HT-29 (cell line): Measurements from ENCODE around the gene GH2. TPM values are rescaled to one million over a fixed set of nuclear protein-coding genes. Genes with fewer than 3 reads are reported as not detected.

Experiments used
- DNase-seq: peaks from one replicate; pipeline ENCODE4 v3.0.0-alpha.2; 2015; ENCODE audit warnings: low spot score
- total RNA-seq: library from RNA; depleted of rRNA; stranded (reverse); fragments of >200 nt; shearing (Covaris generic); gene quantifications from 2 replicates; pipeline ENCODE4 v1.2.3, GENCODE V29; 2014

Gene GH2
- total RNA-seq, 1 experiment from 2014 or later, result not detected

GRCh38 chr17:63841350-63842172 is 40.2 kb downstream of the GH2 start:
- DNase-seq, result peak; percentile 39

GRCh38 chr17:63840591-63841349 is 41.0 kb downstream of the GH2 start:
- no peak for DNase-seq

GRCh38 chr17:63838631-63839171 is 43.0 kb downstream of the GH2 start:
- peak; percentile 45 for DNase-seq

- no peak for DNase-seq
Measured at GRCh38 chr17:63837962-63838600, 43.7 kb downstream of the GH2 start.

- DNase-seq, result no peak
Measured at GRCh38 chr17:63837480-63837879, 44.3 kb downstream of the GH2 start.

GRCh38 chr17:63836811-63837210 is 44.9 kb downstream of the GH2 start:
- no peak for DNase-seq

GRCh38 chr17:63835167-63835720 is 46.5 kb downstream of the GH2 start:
- DNase-seq, result no peak

- DNase-seq, result peak; percentile 81
Measured at GRCh38 chr17:63834431-63835166, 47.1 kb downstream of the GH2 start.

- DNase-seq, result no peak
Measured at GRCh38 chr17:63833741-63834373, 47.9 kb downstream of the GH2 start.

- no peak for DNase-seq
Measured at GRCh38 chr17:63833026-63833740, 48.6 kb downstream of the GH2 start.

- no peak for DNase-seq
Measured at GRCh38 chr17:63832455-63832854, 49.3 kb downstream of the GH2 start.

GRCh38 chr17:63832014-63832413 is 49.7 kb downstream of the GH2 start:
- no peak for DNase-seq

GRCh38 chr17:63831505-63831904 is 50.2 kb downstream of the GH2 start:
- DNase-seq, result no peak

GRCh38 chr17:63830904-63831491 is 50.7 kb downstream of the GH2 start:
- no peak for DNase-seq

GRCh38 chr17:63830278-63830677 is 51.5 kb downstream of the GH2 start:
- no peak for DNase-seq
